GM21576 (cell line): ENCODE data around the gene WDR89.
"Not testable (repeated sequence)": the region's sequence is repeated elsewhere in the genome, so short reads cannot be mapped to it uniquely, and the experiment has no call there.

Experiments
- ATAC-seq: cut with Tn5 transposase; IDR thresholded peaks from one replicate; pipeline ENCODE4 v1.9.1; 2021; ENCODE audit warnings: mild to moderate bottlenecking, moderate library complexity; ENCODE audit not compliant: unreplicated experiment

WDR89 gene, protein sequence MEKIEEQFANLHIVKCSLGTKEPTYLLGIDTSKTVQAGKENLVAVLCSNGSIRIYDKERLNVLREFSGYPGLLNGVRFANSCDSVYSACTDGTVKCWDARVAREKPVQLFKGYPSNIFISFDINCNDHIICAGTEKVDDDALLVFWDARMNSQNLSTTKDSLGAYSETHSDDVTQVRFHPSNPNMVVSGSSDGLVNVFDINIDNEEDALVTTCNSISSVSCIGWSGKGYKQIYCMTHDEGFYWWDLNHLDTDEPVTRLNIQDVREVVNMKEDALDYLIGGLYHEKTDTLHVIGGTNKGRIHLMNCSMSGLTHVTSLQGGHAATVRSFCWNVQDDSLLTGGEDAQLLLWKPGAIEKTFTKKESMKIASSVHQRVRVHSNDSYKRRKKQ

GRCh38 chr14:63641473-63642228 lies at the start of gene WDR89:
TSS of gene WDR89 (minus strand) at chr14:63641871. CDS start at chr14:63599942, 41,929 bp downstream.
- peak; percentile 80 for ATAC-seq

DNA sequence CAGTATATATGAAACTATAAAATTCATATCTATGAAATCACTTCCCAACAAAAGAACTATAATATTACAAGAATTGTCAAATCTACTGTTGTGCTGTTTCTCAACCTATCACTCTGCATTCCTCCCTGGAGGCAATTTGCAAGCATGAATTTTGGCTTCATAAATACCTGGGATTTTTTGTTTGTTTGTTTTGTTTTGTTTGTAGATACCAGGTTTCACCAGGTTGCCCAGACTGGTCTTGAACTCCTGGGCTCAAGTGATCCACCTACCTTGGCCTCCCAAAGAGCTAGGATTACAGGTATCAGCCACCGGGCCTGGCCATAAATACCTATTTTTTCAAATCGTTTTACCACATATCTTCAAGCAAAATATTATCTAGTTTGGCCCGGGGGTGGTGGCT lies 47.5 kb upstream of the WDR89 start:
- ATAC-seq: no peak

GRCh38 chr14:63686926-63687325 lies 45.3 kb upstream of the WDR89 start:
- no peak for ATAC-seq

GRCh38 chr14:63685401-63685800 lies 43.7 kb upstream of the WDR89 start:
- no peak for ATAC-seq

DNA sequence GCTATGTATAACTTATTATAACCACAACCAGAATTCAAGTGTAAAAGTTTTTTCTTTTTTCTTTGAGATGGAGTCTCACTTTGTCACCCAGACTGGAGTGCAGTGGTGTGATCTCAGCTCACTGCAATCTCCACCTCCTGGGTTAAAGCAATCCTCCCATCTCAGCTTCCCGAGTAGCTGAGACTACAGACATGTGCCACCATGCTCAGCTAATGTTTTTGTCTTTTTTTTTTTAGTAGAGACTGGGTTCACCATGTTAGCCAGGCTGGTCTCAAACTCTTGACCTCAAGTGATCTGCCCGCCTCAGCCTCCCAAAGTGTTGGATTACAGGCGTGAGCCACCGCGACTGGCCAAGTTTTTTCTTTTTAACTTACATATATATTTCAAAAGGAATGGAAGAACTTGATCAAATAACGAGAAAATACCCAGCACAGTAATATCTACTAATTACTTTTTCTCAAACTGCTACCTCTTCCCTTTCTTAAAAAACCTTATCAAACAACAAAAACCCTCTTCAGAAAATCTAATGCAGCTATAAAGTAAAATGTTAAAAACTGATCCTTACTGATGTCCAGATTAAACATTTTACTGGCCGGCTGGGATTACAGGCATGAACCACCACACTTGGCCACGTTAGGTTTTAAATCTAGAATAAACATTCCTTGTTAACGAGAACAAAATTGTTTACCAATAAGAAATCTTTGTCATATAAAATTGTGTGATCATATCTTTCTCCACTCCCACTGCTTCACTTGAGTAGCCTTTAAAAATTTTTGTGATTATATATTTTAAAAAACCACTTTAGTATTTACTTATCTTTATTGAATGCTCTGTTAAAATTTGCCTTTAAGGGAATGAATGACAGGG lies 41.3 kb upstream of the WDR89 start:
- ATAC-seq: no peak

GRCh38 chr14:63678536-63678935 lies 36.9 kb upstream of the WDR89 start:
- ATAC-seq: no peak

- no peak for ATAC-seq
These were observed 36.3 kb upstream of the WDR89 start for GRCh38 chr14:63677891-63678379.

DNA sequence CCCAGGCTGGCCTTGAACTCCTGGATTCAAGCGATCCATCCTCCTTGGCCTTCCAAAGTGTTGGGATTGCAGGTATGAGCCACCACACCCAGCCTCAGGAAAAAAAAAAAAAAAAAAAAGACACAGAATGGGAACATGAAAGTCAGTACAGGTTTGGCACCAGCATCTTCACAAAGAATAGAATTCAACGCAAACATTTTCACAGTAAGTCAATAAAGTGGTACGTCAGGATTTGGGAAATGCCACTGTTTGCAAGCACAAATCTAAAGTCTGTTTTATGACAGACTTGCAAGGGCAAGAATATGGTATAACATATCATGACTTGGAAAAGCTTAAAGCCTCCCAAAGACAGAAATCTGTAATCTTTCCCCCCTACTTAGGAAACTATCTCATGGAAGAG lies 34.9 kb upstream of the WDR89 start:
- no peak for ATAC-seq

DNA sequence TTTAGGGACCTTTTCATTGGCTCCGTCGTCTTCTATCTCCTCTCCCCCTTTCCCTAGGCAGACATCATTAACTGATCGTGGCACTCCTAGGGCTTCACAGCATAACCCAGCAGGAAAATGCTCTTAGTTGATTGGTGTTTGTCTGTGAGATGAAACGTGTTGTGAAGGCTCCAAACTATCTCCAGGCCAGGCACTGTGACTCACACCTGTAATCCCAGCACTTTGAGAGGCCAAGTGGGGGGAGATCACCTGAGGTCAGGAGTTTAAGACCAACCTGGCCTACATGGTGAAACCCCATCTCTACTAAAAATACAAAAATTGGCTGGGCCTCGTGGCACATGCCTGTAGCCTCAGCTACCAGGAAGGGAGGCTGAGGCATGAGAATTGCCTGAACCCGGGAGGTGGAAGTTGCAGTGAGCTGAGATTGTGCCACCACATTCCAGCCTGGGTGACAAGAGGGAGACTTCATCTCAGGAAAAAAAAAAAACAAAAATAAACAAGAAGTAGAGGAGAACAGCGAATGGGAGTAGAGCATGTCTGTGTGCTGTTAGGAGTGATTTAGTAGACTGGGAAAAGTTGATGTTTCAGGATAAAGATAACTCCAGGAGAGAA lies 32.3 kb upstream of the WDR89 start:
- no peak for ATAC-seq

DNA sequence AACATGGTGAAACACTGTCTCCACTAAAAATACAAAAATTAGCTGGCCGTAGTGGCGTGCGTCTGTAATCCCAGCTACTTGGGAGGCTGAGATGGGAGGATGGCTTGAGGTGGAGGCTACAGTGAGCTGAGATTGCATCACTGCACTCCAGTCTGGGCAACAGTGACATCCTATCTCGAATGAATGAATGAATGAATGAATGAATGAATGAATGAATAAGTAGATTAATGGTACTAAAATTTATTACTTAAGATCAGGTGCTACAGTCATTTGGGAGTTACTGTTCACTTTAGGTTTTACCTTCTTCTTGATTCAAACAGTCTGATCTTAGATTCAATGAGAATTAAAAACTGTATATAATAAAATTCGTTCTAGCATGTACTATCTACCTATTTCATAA lies 31.6 kb upstream of the WDR89 start:
- ATAC-seq: no peak

DNA sequence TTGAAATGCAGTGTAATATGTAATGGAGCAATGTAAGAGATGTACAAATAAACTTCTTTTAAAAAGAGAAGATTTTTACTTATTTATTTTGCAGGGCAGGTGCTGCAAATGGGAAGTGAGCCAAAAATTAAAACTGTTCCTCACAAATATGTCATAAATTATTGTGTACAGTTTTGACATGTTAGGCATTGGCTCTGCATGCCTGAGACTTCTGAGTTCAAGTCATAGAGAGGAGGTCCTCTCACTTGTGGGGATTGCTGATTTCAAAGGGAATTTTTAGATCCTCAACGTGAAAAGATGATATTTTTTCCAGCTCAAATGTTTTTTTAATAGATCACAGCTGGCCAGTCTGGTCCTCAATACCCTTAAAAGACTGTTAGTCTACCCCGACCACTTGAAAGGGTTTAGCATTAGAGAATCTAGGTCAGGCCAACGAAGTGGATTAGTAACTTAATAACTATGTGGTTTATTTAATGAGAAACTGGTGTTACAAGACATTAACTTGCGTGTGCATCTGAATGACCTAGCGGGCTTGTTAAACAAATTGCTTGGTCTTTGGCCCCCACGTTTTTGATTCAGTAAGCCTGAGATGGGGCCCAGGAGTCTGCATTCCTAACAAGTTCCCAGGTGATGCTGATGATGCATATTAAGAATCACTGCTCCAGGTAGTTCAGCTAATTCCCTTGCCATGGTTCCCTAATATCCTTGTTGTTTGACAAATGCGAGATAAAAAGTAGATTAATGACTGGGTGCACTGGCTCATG lies 30.9 kb upstream of the WDR89 start:
- ATAC-seq: peak; percentile 58

DNA sequence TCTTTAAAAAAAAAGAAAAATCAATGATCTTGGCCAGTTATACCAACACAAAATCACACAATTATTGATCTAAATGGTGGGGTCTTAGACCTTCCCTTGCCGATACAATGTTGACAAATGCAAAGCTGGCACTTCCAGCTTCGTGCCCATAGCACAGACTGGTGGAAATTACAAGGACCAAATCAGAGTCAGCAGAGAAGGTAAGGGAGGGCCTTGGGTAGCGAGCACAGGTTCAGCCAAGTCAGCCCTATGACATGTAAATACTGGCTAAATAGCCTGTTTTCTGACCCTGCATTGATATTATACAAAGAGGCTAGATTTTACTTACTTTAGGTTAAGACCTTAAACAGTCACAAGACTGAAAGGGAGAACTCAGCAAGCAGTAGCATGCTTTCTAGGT lies 30.3 kb upstream of the WDR89 start:
- no peak for ATAC-seq

DNA sequence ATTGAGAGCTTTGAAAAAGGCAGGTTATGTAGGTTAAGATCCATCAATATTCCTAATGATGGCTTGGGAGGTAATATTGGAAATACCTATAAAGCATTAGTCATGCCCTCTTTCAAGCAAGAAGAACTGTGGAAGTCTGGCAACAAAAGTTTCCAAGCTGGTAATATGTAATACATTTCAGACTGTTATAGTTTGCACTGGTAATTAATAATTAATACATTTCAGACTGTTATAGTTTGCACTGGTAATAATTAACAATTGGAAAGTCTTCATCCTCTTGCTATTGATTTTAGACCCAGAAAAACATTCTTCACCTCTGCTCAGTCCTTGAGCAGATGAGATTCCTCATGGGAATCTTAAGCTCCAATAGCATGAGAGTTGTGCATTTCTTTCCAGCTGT lies 29.0 kb upstream of the WDR89 start:
- ATAC-seq: no peak

DNA sequence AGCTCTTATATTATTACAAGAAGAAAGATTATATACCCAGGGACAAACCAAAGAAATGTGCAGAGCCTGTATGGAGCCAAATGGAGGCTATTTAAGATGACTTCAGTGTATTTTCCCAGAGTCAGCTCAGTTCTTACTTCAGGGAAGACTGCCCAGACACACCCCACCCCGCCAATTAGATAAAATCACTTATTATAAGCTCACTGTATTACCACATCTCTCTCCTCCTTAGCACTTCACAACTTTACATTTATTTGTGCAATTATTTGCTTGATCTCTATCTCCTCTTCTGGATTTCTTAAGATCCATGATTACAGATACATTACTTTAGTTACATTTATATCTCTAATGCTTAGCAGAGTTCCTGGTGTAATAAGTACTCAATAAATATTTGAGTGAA lies 24.7 kb upstream of the WDR89 start:
- no peak for ATAC-seq

DNA sequence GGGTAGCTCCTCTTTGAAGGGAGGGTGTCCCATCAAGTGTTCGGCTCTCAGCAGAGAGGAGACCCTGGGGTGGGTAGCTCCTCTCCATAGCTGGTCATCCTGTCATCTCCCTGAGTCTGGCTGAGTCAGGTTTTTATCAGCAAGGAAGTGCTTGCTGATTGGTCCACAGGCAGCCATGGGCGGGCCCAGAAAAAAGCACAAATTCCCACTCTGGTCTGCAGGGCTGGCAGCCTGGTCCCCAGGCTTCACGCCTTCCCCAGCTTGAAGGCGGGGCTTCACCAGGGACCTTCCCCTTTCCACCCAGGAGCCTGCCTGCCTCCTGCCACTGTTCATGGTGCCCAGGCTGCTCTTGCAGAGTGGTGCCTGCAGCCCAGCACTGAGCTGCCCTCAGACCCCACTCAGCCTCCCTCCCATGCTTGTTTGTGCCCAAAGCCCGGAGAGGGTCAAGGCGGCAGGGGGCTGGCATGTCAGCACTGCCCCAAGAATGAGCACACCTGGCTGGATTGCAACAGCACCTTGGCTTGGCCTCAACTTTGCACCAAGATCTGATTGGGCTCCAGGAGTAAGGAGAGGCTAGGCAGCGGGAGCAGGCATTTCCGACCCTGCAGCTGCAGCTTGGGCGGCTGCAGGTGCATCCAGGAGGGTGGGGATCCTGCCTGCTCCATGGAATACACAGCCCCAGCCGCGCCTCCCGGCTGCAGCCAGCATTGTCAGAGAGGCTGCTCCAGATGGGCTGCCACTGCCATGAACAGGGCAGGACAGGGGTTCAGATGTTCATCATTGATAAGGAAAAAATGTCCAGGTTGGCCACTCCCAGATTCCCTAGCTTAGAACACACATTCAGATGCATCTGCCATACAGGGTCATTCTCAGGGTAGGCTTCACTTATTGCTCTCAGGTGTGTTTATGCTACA lies 22.0 kb upstream of the WDR89 start:
- ATAC-seq: no peak

DNA sequence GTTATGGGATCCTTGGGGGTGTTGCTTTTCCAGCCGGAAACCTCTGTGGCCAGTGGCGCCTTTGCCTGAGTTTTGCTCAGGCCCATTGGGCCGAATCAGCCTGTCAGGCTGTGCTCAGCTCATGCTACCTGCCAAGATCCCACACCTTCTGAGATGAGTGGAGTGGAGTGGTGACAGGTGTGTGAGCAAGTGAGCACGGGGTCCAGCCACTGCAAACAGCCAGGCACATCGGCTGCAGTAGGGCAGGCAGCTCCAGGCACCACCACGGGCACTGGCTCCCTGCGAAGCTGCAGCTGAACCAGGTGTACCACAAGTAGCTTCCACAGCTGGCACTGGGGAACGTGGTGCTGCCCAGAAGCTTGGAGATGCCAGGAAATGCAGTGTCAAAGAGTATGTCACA lies 21.1 kb upstream of the WDR89 start:
- no peak for ATAC-seq

DNA sequence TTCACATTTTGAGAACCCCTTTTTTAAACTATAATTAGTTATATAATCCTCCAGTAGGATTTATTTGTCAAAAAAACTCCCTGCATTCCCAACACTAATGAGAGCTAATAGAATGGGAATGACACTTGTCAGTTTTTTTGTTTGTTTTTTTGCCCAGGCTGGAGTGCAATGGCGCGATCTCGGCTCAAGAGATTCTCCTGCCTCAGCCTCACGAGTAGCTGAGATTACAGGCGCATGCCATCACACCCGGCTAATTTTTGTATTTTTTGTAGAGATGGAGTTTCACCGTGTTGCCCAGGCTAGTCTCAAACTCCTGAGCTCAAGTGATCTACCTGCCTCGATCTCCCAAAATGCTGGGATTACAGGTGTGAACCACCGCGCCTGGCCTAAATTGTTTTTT lies 20.2 kb upstream of the WDR89 start:
- not testable (repeated sequence) for ATAC-seq

- no peak for ATAC-seq
These were observed 18.1 kb upstream of the WDR89 start for GRCh38 chr14:63659726-63660125.

DNA sequence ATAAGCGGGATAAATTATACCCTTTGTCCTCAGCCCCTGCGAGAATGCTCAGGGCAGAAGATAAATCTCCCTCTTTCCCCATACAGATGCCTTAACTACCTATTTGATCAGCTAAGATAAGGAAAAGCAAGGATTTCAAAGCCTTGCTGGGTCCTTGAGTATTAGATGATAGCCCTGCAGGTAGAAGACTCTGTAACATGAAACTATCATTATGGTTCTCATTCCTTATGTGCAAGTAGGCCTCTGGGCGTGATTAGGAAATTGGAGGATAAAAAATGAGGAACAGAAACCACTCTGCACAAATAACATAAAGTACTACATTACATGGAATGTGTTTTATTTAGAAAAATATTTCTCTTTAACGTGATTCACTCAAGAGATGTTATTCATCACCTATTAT lies 14.5 kb upstream of the WDR89 start:
- ATAC-seq: no peak
